Measurements from ENCODE around the gene MOBP.

DNA sequence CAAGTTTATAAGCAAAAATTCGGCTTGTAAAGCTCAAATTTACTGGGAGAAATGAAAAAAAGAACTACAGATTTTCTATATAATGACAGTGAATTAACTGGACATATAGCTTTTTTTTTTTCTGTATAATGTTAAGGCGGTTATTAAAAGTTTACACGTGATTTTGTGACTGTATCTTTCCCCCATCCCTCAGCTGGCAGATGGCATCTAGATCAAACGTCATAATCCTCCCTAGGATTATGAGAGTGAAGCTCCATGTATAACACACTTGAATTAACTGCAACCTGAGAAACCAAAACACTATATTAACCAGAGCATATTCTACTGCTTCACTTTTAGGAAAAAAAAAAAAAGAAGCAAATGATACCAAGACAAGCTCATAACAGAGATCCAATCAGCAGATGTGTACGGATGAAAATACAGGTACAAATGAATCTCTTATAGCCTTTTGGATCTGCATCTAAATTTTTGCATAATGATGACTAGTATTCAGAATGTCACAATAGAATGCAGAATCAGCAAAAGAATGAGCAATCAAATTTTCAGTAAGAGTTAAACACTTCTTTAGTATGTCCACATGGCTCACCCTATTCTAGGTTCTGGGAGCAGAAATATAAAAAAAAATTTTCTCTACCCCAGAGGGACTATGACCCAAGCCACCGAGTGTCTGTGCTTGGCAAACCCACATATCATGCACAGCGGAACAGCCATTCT lies 12.4 kb downstream of the MOBP start:
- TF ChIP-seq EP300 (IDR thresholded peaks at IDR 0.05) = no peak
- TF ChIP-seq, protein P1, sequence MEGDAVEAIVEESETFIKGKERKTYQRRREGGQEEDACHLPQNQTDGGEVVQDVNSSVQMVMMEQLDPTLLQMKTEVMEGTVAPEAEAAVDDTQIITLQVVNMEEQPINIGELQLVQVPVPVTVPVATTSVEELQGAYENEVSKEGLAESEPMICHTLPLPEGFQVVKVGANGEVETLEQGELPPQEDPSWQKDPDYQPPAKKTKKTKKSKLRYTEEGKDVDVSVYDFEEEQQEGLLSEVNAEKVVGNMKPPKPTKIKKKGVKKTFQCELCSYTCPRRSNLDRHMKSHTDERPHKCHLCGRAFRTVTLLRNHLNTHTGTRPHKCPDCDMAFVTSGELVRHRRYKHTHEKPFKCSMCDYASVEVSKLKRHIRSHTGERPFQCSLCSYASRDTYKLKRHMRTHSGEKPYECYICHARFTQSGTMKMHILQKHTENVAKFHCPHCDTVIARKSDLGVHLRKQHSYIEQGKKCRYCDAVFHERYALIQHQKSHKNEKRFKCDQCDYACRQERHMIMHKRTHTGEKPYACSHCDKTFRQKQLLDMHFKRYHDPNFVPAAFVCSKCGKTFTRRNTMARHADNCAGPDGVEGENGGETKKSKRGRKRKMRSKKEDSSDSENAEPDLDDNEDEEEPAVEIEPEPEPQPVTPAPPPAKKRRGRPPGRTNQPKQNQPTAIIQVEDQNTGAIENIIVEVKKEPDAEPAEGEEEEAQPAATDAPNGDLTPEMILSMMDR (IDR thresholded peaks at IDR 0.05) = no peak
- TF ChIP-seq POLR2A (IDR thresholded peaks at IDR 0.05) = no peak
